ENCODE results near the gene CMIP. TPM values are rescaled to one million over a fixed set of nuclear protein-coding genes. Genes with fewer than 3 reads are reported as not detected.
A peak's percentile ranks its signal among the peaks of the same experiment; 100 is the strongest.
"Not testable (repeated sequence)": the region's sequence is repeated elsewhere in the genome, so short reads cannot be mapped to it uniquely, and the experiment has no call there.

CMIP gene
- total RNA-seq, 4 donors from 2014 or later, result 17.1 to 60.5 (median 39.7) TPM

- Histone ChIP-seq H3K27me3 (no peaks in the 10 kb centered on the region), H3K9me3 (peaks cover 0 to 4% (median 0%) of the 10 kb centered on the region in 3 donors), H3K36me3 (no peaks in the 10 kb centered on the region), H3K4me3 (no peak overlapping the region), H3K4me1 (peaks cover 8 to 37% (median 27%) of the 10 kb centered on the region in 3 donors), H3K27ac (no peak overlapping the region)
- no peak for DNase-seq
- intact Hi-C loops (cut with DNase I), result loop anchor here (5.0 kb wide), 1 partner anchor 327 kb away; no protein-coding TSS in a partner anchor
- 83 to 100% methylated on average over 1 of the region's 1 CpG for WGBS, 2 donors
- TF ChIP-seq POLR2A (IDR thresholded peaks at IDR 0.05) (no peak), CTCF (IDR thresholded peaks at IDR 0.05) (no peak)
Measured at GRCh38 chr16:81399909-81400308, 44.7 kb upstream of the CMIP start.

GRCh38 chr16:81401035-81401950 lies 43.3 kb upstream of the CMIP start:
- H3K9me3 ChIP-seq, result peaks cover 0 to 4% (median 0%) of the 10 kb centered on the region in 3 donors
- no peak overlapping the region for H3K4me3 ChIP-seq
- no peak for DNase-seq
- no peaks in the 10 kb centered on the region for H3K36me3 ChIP-seq
- H3K27ac ChIP-seq, result peak overlapping the region; percentile 34 to 75 (median 62)
- no peaks in the 10 kb centered on the region for H3K27me3 ChIP-seq
- H3K4me1 ChIP-seq, result peaks cover 8 to 31% (median 24%) of the 10 kb centered on the region in 3 donors
- intact Hi-C loops (cut with DNase I), result loop anchor here (5.0 kb wide), 1 partner anchor 326 kb away; no protein-coding TSS in a partner anchor
- TF ChIP-seq POLR2A (IDR thresholded peaks at IDR 0.05), result no peak
- no peak for TF ChIP-seq CTCF (IDR thresholded peaks at IDR 0.05)
- WGBS, 2 donors, result 37 to 38% methylated on average over 13 to 15 of the region's 19 CpGs

- no peak for TF ChIP-seq CTCF (IDR thresholded peaks at IDR 0.05)
- no peak for TF ChIP-seq POLR2A (IDR thresholded peaks at IDR 0.05)
- H3K27ac ChIP-seq, result peak overlapping the region in 3 of 4 donors; percentile 17 to 42 (median 34)
- H3K27me3 ChIP-seq, result no peaks in the 10 kb centered on the region
- intact Hi-C loops (cut with DNase I), result loop anchor here (5.0 kb wide), 1 partner anchor 324 kb away; no protein-coding TSS in a partner anchor
- 23% methylated on average over 5 of the region's 5 CpGs for WGBS, 2 donors
- H3K36me3 ChIP-seq, result no peaks in the 10 kb centered on the region
- H3K4me1 ChIP-seq, result peaks cover 8 to 43% (median 36%) of the 10 kb centered on the region in 3 donors
- no peak for DNase-seq
- H3K4me3 ChIP-seq, result peak overlapping the region in 2 of 4 donors; percentile 31 to 58
- peaks cover 0 to 4% (median 0%) of the 10 kb centered on the region in 3 donors for H3K9me3 ChIP-seq
Measured at GRCh38 chr16:81403208-81403600, 41.4 kb upstream of the CMIP start.

GRCh38 chr16:81403601-81404391 lies 40.8 kb upstream of the CMIP start:
- peak overlapping the region in 3 of 4 donors; percentile 23 to 58 (median 31) for H3K4me3 ChIP-seq
- WGBS, 2 donors, result 29 to 30% methylated on average over 4 to 16 of the region's 37 CpGs
- intact Hi-C loops (cut with DNase I), result loop anchor here (5.0 kb wide), 1 partner anchor 324 kb away; no protein-coding TSS in a partner anchor
- peak overlapping the region in 3 of 4 donors; percentile 17 to 42 (median 34) for H3K27ac ChIP-seq
- peaks cover 8 to 43% (median 36%) of the 10 kb centered on the region in 3 donors for H3K4me1 ChIP-seq
- H3K9me3 ChIP-seq, result peaks cover 0 to 4% (median 0%) of the 10 kb centered on the region in 3 donors
- peak; percentile 91 to 98 (median 96) for TF ChIP-seq CTCF (IDR thresholded peaks at IDR 0.05)
- no peak for TF ChIP-seq POLR2A (IDR thresholded peaks at IDR 0.05)
- no peaks in the 10 kb centered on the region for H3K27me3 ChIP-seq
- no peak for DNase-seq
- H3K36me3 ChIP-seq, result no peaks in the 10 kb centered on the region

- DNase-seq; H3K9me3 ChIP-seq; H3K27ac ChIP-seq; H3K4me3 ChIP-seq; intact Hi-C loops (cut with DNase I); H3K27me3 ChIP-seq; H3K36me3 ChIP-seq: not testable (repeated sequence)
- H3K4me1 ChIP-seq, result peaks cover 8 to 43% (median 36%) of the 10 kb centered on the region in 3 donors
- 96 to 97% methylated on average over 2 of the region's 2 CpGs for WGBS, 2 donors
Measured at GRCh38 chr16:81405002-81405401, 39.6 kb upstream of the CMIP start.

Measured in esophagus squamous epithelium (tissue), 5 donors.